Sigmoid colon (tissue), 7 donors: ENCODE measurements around the gene RHOJ. TPM values are rescaled to one million over a fixed set of nuclear protein-coding genes. Genes with fewer than 3 reads are reported as not detected.

Experiments
- DNase-seq: peaks from one replicate; pipeline ENCODE4 v3.0.0-alpha.2; 2019
- H3K27ac ChIP-seq, 4 donors: fragments of 200-600 bp; sonication (generic); one replicate each; pipeline ENCODE4 v1.5.1; 2016 to 2019; ENCODE audit warnings: mild to moderate bottlenecking in 1 of 4
- H3K27me3 ChIP-seq, 3 donors: fragments of 200-600 bp; sonication (generic); one replicate each; pipeline ENCODE4 v1.5.1; 2019; ENCODE audit warnings: mild to moderate bottlenecking in 1 of 3
- H3K36me3 ChIP-seq, 4 donors: fragments of 200-600 bp; sonication (generic); one replicate each; pipeline ENCODE4 v1.5.1; 2016 to 2019
- H3K4me1 ChIP-seq, 4 donors: fragments of 200-600 bp; sonication (generic); one replicate each; pipeline ENCODE4 v1.5.1; 2017 to 2019
- H3K4me3 ChIP-seq, 4 donors: fragments of 200-600 bp; sonication (generic); one replicate each; pipeline ENCODE4 v1.5.1; 2017 to 2019; ENCODE audit warnings: mild to moderate bottlenecking in 2 of 4, moderate library complexity in 1 of 4
- H3K9me3 ChIP-seq, 4 donors: fragments of 200-600 bp in 3 of 4; sonication (generic) in 3 of 4; one replicate each; pipeline versions ENCODE4 v1.5.1 to v1.6.1; 2013 to 2019
- CTCF ChIP-seq, 4 experiments: fragments of 450-650 bp in 3 of 4; fragments of 200-600 bp in 1 of 4; IDR thresholded peaks; one replicate each; pipeline ENCODE4 v1.5.1; 2016 to 2019; ENCODE audit warnings: antibody characterized with exemption in 4 of 4, mild to moderate bottlenecking in 3 of 4, moderate library complexity in 2 of 4
- EP300 ChIP-seq, 4 donors: sonication (generic); formaldehyde crosslinking; IDR thresholded peaks; one replicate each; pipeline ENCODE4 v1.6.1; 2017; ENCODE audit warnings: antibody characterized with exemption in 4 of 4
- POLR2A ChIP-seq, 2 donors: fragments of 450-650 bp; IDR thresholded peaks; one replicate each; pipeline ENCODE4 v1.6.1; 2016; ENCODE audit warnings: antibody characterized with exemption in 2 of 2, mild to moderate bottlenecking in 2 of 2, moderate library complexity in 2 of 2
- POLR2AphosphoS5 ChIP-seq, 4 donors: sonication (generic); formaldehyde crosslinking; IDR thresholded peaks; one replicate each; pipeline ENCODE4 v1.6.1; 2017; ENCODE audit warnings: antibody characterized with exemption in 4 of 4
- WGBS, 2 donors: extraction: QIAGEN DNeasy Blood & Tissue Kit; methylation state at CpG; one replicate each; pipeline ENCODE4 v1.1.7; 2013; 5-methylcytosine and 5-hydroxymethylcytosine counted together
- intact Hi-C: fragments of 100-400 bp; cut with DNase I; formaldehyde crosslinking; loops from one replicate; pipeline ENCODE4 v1.15.1; 2023
- polyA plus RNA-seq, 3 donors: library from polyadenylated mRNA; stranded (reverse); fragments of 200-250 nt; gene quantifications; one replicate each; pipeline ENCODE4 v1.2.3, GENCODE V29; 2013
- total RNA-seq, 4 donors: library from RNA; depleted of rRNA; stranded (reverse); fragments of >200 nt; gene quantifications; one replicate each; pipeline ENCODE4 v1.1.0, GENCODE V29; 2016
- donor health status: healthy with polysubstance abuse.
- donor health status: Bipolar disorder and iron deficiency.
- donor health status: healthy.

RHOJ gene
- total and polyA plus RNA-seq, 7 donors: 1.6 to 28.5 (median 6.6) TPM

GRCh38 chr14:63269561-63270225 lies 65.5 kb downstream of the RHOJ start:
- Histone ChIP-seq H3K27me3 (no peaks in the 10 kb centered on the region), H3K27ac (no peak overlapping the region), H3K36me3 (peaks cover 0 to 8% (median 0%) of the 10 kb centered on the region in 4 donors), H3K9me3 (no peaks in the 10 kb centered on the region), H3K4me1 (peaks cover 0 to 3% (median 0%) of the 10 kb centered on the region in 4 donors), H3K4me3 (no peak overlapping the region)
- intact Hi-C loops: no loop called here
- no peak for DNase-seq
- no peak for TF ChIP-seq EP300 (IDR thresholded peaks at IDR 0.05)
- TF ChIP-seq POLR2A (IDR thresholded peaks at IDR 0.05): no peak
- TF ChIP-seq CTCF (IDR thresholded peaks at IDR 0.05): no peak
- no peak for TF ChIP-seq POLR2AphosphoS5 (IDR thresholded peaks at IDR 0.05)
- 86 to 87% methylated on average over 11 of the region's 11 CpGs for WGBS, 2 donors

GRCh38 chr14:63273129-63273528 lies 68.9 kb downstream of the RHOJ start:
- no peak for DNase-seq
- intact Hi-C loops: no loop called here
- Histone ChIP-seq H3K36me3 (peaks cover 0 to 8% (median 0%) of the 10 kb centered on the region in 4 donors), H3K4me3 (no peak overlapping the region), H3K27ac (peak overlapping the region in 3 of 4 donors; percentile 26 to 49 (median 39)), H3K27me3 (no peaks in the 10 kb centered on the region), H3K9me3 (no peaks in the 10 kb centered on the region), H3K4me1 (peaks cover 0 to 5% (median 0%) of the 10 kb centered on the region in 4 donors)
- no peak for TF ChIP-seq EP300 (IDR thresholded peaks at IDR 0.05)
- no peak for TF ChIP-seq POLR2A (IDR thresholded peaks at IDR 0.05)
- TF ChIP-seq CTCF (IDR thresholded peaks at IDR 0.05): no peak
- no peak for TF ChIP-seq POLR2AphosphoS5 (IDR thresholded peaks at IDR 0.05)
- 58 to 68% methylated on average over 3 of the region's 3 CpGs for WGBS, 2 donors

- Histone ChIP-seq H3K27ac (peak overlapping the region in 3 of 4 donors; percentile 26 to 49 (median 39)), H3K27me3 (no peaks in the 10 kb centered on the region), H3K36me3 (peaks cover 0 to 8% (median 0%) of the 10 kb centered on the region in 4 donors), H3K4me1 (peaks cover 0 to 5% (median 0%) of the 10 kb centered on the region in 4 donors), H3K4me3 (no peak overlapping the region), H3K9me3 (no peaks in the 10 kb centered on the region)
- peak; percentile 82 for DNase-seq
- TF ChIP-seq EP300 (IDR thresholded peaks at IDR 0.05) (no peak), POLR2AphosphoS5 (IDR thresholded peaks at IDR 0.05) (peak in 3 of 4 donors; percentile 35 to 48 (median 42)), CTCF (IDR thresholded peaks at IDR 0.05) (no peak), POLR2A (IDR thresholded peaks at IDR 0.05) (no peak)
- intact Hi-C loops: no loop called here
- WGBS, 2 donors: 83 to 85% methylated on average over 8 of the region's 8 CpGs
Observed at GRCh38 chr14:63273717-63274655, 69.7 kb downstream of the RHOJ start.

GRCh38 chr14:63275611-63276010 lies 71.4 kb downstream of the RHOJ start:
- H3K4me1 ChIP-seq: peaks cover 0 to 5% (median 0%) of the 10 kb centered on the region in 4 donors
- TF ChIP-seq EP300 (IDR thresholded peaks at IDR 0.05): no peak
- TF ChIP-seq POLR2AphosphoS5 (IDR thresholded peaks at IDR 0.05): no peak
- TF ChIP-seq CTCF (IDR thresholded peaks at IDR 0.05): no peak
- TF ChIP-seq POLR2A (IDR thresholded peaks at IDR 0.05): no peak
- intact Hi-C loops: loop anchor here (1.0 to 5.0 kb wide), 2 partner anchors 101 to 1113 kb away; no protein-coding TSS in a partner anchor
- H3K36me3 ChIP-seq: peaks cover 0 to 8% (median 0%) of the 10 kb centered on the region in 4 donors
- H3K27me3 ChIP-seq: no peaks in the 10 kb centered on the region
- H3K4me3 ChIP-seq: no peak overlapping the region
- no peaks in the 10 kb centered on the region for H3K9me3 ChIP-seq
- no peak overlapping the region for H3K27ac ChIP-seq
- DNase-seq: no peak
- 86 to 89% methylated on average over 3 of the region's 3 CpGs for WGBS, 2 donors
